ENCODE measurements around the gene RP2. TPM values are rescaled to one million over a fixed set of nuclear protein-coding genes. Genes with fewer than 3 reads are reported as not detected.

Gene RP2
- total RNA-seq, 4 donors from 2014 or later: 3.2 to 7.1 (median 5.7) TPM

DNA sequence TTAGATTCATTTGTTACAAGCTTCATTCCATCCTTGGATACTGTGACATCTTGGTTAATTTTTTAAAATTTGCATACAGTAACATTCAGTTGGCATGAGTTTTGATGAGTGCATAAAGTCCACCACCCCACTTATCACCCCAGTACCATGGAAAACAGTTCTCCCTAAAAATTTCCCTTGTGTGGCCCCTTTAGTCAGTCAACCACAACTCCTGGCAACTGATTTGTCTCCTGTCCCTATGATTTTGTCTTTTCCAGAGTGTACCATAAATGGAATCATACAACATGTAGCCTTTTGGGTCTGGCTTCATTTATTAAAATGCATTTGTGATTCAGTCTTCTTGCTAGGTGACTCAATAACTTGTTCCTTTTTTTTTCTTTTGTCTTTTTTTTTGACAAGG lies 29.9 kb downstream of the RP2 start:
- no peak for DNase-seq (ENCODE audit: low spot score in 2 of 2)
- no peak for TF ChIP-seq POLR2A (IDR thresholded peaks at IDR 0.05)
- TF ChIP-seq, protein P1, sequence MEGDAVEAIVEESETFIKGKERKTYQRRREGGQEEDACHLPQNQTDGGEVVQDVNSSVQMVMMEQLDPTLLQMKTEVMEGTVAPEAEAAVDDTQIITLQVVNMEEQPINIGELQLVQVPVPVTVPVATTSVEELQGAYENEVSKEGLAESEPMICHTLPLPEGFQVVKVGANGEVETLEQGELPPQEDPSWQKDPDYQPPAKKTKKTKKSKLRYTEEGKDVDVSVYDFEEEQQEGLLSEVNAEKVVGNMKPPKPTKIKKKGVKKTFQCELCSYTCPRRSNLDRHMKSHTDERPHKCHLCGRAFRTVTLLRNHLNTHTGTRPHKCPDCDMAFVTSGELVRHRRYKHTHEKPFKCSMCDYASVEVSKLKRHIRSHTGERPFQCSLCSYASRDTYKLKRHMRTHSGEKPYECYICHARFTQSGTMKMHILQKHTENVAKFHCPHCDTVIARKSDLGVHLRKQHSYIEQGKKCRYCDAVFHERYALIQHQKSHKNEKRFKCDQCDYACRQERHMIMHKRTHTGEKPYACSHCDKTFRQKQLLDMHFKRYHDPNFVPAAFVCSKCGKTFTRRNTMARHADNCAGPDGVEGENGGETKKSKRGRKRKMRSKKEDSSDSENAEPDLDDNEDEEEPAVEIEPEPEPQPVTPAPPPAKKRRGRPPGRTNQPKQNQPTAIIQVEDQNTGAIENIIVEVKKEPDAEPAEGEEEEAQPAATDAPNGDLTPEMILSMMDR (IDR thresholded peaks at IDR 0.05): no peak
- H3K4me3 ChIP-seq (ENCODE audit: low read depth, poor library complexity, severe bottlenecking): no peak overlapping the region
- intact Hi-C loops (cut with DNase I; ENCODE audit: low total_unique reads): no loop called here

DNA sequence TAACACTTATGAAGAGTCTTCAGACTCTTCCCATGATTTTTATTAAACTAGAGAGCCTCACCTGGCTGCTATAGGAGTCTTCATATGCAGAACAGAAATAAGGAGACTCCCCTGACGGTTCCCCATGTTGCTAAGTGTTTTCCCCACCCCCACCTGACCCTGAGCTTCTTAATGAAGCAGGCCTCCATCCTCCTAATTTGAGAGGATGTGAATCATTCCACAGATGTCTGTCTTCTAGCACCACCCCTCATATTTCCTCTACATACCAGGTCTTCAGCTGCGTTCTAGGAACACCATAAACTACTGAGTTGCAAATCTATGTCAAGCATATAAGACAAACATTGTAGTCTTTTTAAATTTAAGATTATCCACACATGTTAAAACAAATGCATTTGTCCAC lies 36.9 kb downstream of the RP2 start:
- no peak overlapping the region for H3K4me3 ChIP-seq (ENCODE audit: low read depth, poor library complexity, severe bottlenecking)
- WGBS, 2 donors: 57 to 70% methylated on average over 2 of the region's 2 CpGs
- DNase-seq (ENCODE audit: low spot score in 2 of 2): no peak
- no peak for TF ChIP-seq POLR2A (IDR thresholded peaks at IDR 0.05)
- TF ChIP-seq, protein P1 (IDR thresholded peaks at IDR 0.05): no peak
- intact Hi-C loops (cut with DNase I; ENCODE audit: low total_unique reads): no loop called here

DNA sequence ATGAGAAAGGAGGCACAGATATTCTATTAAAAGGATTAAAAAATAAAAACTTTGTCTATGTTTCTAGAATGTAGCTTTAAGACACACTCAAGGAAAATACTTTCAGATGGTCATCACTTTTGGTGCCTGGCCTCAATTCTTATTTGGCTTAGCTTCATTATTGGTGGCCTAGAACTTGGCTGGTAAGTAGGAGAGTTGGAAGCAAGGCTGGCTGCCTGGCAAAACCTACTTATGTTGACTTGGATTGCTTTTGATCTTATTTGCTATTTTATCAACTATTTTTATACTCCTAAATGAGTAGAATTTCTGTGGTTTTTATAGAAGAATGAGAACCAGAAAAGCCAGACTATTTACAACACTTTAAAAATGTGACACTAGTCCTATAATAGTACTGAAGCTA lies 40.1 kb downstream of the RP2 start:
- H3K4me3 ChIP-seq (ENCODE audit: low read depth, poor library complexity, severe bottlenecking): no peak overlapping the region
- no peak for TF ChIP-seq POLR2A (IDR thresholded peaks at IDR 0.05)
- DNase-seq (ENCODE audit: low spot score in 2 of 2): no peak
- intact Hi-C loops (cut with DNase I; ENCODE audit: low total_unique reads): no loop called here

DNA sequence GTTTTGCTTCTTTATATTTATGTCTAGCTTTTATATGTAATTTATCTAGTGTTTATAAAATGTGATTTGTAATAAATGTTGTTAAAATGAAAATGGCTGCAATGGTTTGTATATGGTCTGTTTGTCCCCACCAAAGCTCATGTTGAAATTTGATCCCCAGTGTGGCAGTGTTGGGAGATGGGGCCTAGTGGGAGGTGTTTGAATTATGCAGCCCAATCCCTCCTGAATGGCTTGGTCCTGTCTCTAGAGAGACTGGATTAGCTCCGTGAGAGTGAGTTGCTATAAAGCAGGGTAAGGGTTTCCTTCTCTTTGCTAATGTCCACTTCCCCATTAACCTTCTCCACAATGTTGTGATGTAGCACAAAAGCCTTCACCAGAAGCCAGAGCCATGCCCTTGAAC lies 45.4 kb downstream of the RP2 start:
- no peak for DNase-seq (ENCODE audit: low spot score in 2 of 2)
- WGBS, 2 donors: 90 to 92% methylated on average over 1 of the region's 1 CpG
- H3K4me3 ChIP-seq (ENCODE audit: low read depth, poor library complexity, severe bottlenecking): no peak overlapping the region
- intact Hi-C loops (cut with DNase I; ENCODE audit: low total_unique reads): no loop called here
- TF ChIP-seq, protein P1 (IDR thresholded peaks at IDR 0.05): no peak
- no peak for TF ChIP-seq POLR2A (IDR thresholded peaks at IDR 0.05)

DNA sequence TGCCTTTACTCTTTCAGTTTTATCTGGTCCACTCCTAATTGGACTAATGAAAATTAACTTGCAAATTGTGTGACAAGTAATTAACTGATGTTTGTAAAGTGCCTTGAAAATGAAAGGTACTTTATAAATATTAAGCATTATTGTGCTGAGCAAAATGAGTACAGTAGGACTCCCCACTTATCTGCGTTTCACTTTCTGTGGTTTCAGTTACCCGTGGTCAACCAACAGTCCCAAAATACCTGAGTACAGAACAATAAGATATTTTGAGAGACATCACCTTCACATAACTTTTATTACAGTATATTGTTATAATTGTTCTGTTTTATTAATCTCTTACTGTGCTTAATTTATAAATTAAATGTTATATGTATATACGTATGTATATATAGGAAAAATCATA lies 48.0 kb downstream of the RP2 start:
- no peak overlapping the region for H3K4me3 ChIP-seq (ENCODE audit: low read depth, poor library complexity, severe bottlenecking)
- WGBS, 2 donors: 79 to 84% methylated on average over 3 of the region's 3 CpGs
- no peak for TF ChIP-seq POLR2A (IDR thresholded peaks at IDR 0.05)
- TF ChIP-seq, protein P1 (IDR thresholded peaks at IDR 0.05): no peak
- intact Hi-C loops (cut with DNase I; ENCODE audit: low total_unique reads): no loop called here
- DNase-seq (ENCODE audit: low spot score in 2 of 2): no peak

DNA sequence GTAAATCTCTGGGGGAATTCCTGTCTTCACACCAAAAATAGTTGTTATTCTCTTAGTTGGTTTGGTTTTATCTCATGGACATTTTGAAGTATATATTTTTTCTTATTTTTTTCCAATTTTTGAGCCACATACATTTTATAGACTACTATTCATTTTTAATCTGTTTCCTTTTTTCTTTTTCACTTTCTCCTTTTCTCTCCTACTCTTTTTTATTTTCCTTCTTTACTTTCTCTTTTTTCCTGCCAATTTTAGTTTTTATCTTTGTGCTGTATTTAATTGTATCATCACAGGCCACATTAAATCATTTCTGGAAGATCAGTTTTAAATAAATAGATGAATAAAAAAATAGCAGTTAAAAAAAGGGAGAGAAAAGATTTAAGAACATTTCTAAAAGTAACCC lies 61.4 kb downstream of the RP2 start:
- H3K4me3 ChIP-seq (ENCODE audit: low read depth, poor library complexity, severe bottlenecking): no peak overlapping the region
- TF ChIP-seq, protein P1 (IDR thresholded peaks at IDR 0.05): no peak
- no peak for TF ChIP-seq POLR2A (IDR thresholded peaks at IDR 0.05)
- intact Hi-C loops (cut with DNase I; ENCODE audit: low total_unique reads): no loop called here
- DNase-seq (ENCODE audit: low spot score in 2 of 2): no peak

All from lower leg skin (tissue), 4 donors.